Activated T-helper 17 cell treated with anti-CD3 and anti-CD28 coated beads, Interleukin-2, amount 50 U/mL, for 72 hours (primary cell): ENCODE results near the gene TRPM6. TPM values are rescaled to one million over a fixed set of nuclear protein-coding genes. Genes with fewer than 3 reads are reported as not detected.
A peak's percentile ranks its signal among the peaks of the same experiment; 100 is the strongest.
"Not testable (repeated sequence)": the region's sequence is repeated elsewhere in the genome, so short reads cannot be mapped to it uniquely, and the experiment has no call there.

Source experiments
- ATAC-seq: fragments of 150-1000 bp; cut with Tn5 transposase; replicated peaks from 2 replicates; pipeline ENCODE4 v1.10.0; 2021; ENCODE audit warnings: mild to moderate bottlenecking, moderate library complexity
- H3K27ac Mint-ChIP-seq: one replicate; pipeline ENCODE4 v1.8.0; 2022; ENCODE audit warnings: mixed read lengths
- H3K27me3 Mint-ChIP-seq: one replicate; pipeline ENCODE4 v1.8.0; 2022; ENCODE audit warnings: mixed read lengths
- H3K36me3 Mint-ChIP-seq: one replicate; pipeline ENCODE4 v1.8.0; 2022; ENCODE audit warnings: low read depth, mild to moderate bottlenecking, mixed read lengths
- H3K4me1 Mint-ChIP-seq: one replicate; pipeline ENCODE4 v1.8.0; 2022; ENCODE audit warnings: mixed read lengths
- H3K4me3 Mint-ChIP-seq: one replicate; pipeline ENCODE4 v1.8.0; 2022; ENCODE audit warnings: mild to moderate bottlenecking, mixed read lengths
- H3K9me3 Mint-ChIP-seq: one replicate; pipeline ENCODE4 v1.8.0; 2022; ENCODE audit warnings: mixed read lengths
- total RNA-seq, 2 donors: library from RNA; stranded (reverse); gene quantifications; one replicate each; pipeline ENCODE4 v1.2.3, GENCODE V29; 2022

Gene TRPM6, protein sequence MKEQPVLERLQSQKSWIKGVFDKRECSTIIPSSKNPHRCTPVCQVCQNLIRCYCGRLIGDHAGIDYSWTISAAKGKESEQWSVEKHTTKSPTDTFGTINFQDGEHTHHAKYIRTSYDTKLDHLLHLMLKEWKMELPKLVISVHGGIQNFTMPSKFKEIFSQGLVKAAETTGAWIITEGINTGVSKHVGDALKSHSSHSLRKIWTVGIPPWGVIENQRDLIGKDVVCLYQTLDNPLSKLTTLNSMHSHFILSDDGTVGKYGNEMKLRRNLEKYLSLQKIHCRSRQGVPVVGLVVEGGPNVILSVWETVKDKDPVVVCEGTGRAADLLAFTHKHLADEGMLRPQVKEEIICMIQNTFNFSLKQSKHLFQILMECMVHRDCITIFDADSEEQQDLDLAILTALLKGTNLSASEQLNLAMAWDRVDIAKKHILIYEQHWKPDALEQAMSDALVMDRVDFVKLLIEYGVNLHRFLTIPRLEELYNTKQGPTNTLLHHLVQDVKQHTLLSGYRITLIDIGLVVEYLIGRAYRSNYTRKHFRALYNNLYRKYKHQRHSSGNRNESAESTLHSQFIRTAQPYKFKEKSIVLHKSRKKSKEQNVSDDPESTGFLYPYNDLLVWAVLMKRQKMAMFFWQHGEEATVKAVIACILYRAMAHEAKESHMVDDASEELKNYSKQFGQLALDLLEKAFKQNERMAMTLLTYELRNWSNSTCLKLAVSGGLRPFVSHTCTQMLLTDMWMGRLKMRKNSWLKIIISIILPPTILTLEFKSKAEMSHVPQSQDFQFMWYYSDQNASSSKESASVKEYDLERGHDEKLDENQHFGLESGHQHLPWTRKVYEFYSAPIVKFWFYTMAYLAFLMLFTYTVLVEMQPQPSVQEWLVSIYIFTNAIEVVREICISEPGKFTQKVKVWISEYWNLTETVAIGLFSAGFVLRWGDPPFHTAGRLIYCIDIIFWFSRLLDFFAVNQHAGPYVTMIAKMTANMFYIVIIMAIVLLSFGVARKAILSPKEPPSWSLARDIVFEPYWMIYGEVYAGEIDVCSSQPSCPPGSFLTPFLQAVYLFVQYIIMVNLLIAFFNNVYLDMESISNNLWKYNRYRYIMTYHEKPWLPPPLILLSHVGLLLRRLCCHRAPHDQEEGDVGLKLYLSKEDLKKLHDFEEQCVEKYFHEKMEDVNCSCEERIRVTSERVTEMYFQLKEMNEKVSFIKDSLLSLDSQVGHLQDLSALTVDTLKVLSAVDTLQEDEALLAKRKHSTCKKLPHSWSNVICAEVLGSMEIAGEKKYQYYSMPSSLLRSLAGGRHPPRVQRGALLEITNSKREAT (N-terminal part only)
- total RNA-seq, result under 1 TPM; 0.02 to 0.19 TPM

DNA sequence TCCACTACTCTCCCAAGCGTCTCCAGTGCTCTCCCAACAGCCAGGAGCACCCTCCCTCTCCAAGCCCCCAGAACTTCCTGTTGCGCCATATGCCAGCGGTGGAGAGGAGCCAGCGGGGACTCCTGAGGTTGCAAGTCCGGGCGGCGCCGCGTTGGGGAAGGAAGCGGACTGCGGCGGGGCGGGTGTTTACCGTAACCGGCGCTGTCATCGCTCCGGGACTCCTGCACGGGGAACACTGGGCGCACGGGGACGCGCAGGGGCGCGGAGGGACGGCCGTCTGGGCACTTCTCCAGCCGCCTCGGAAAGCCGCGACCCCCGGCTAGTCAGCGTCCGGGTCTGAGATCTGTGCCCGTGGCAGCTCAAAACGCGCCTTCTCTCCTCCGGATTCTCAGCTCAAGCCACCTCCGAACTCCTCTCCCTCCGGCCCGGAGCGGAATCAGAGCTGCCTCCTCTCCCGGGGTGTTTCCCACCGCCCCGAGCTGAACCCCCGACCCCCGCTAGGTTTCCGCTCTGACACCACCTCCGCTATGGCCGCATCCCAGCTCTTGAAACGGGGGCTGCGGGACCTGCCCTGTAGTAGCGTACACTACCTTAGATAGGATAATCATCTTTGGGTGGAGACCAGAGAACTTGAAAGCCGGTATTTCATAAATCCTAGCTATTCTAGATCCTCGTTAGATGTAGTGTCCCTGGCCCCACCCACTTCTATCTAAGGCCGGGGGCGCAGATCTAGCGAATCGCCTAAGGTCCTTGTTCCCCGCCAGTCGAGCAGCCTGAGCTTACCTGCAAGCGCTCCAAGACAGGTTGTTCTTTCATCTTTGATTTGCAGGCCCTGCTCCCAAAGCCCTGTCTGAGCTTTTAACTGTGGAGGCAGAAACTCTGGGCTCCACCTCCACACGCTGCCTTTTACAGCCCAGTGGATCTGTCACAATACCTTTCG is at the start of gene TRPM6:
Gene TRPM6 (minus strand): TSS at position 881 of the 940 bp plus-strand sequence. CDS start 65 bp downstream, at position 816.
- H3K4me1 Mint-ChIP-seq, result no peaks in the 10 kb centered on the region
- ATAC-seq, result peak; percentile 82
- H3K36me3 Mint-ChIP-seq, result no peaks in the 10 kb centered on the region
- H3K27ac Mint-ChIP-seq, result peak within 1 kb of the TSS; percentile 52
- H3K27me3 Mint-ChIP-seq, result peaks cover 38% of the 10 kb centered on the region
- peaks cover 5% of the 10 kb centered on the region for H3K9me3 Mint-ChIP-seq
- H3K4me3 Mint-ChIP-seq, result peak within 1 kb of the TSS; percentile 90

DNA sequence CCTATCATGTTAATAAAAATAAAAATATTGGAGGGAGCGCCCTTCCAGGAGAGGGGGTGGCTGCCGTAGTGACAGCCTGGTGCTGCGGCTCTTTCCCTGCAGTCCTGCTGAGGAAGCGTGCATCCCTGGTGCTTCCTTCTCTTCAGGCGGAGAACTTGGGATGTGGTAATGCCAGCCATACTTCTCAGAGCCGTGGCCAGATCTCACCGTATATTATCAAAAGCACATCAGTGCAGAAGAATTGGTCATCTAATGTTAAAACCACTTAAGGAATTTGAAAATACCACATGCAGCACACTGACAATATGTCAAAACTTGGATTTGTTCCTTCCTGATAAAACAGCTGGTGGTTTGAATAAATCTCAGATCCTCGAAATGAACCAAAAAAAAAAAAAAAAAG is 47.3 kb upstream of the TRPM6 start:
- H3K4me3 Mint-ChIP-seq, result no peak overlapping the region
- no peaks in the 10 kb centered on the region for H3K4me1 Mint-ChIP-seq
- H3K27me3 Mint-ChIP-seq, result no peaks in the 10 kb centered on the region
- H3K27ac Mint-ChIP-seq, result no peak overlapping the region
- no peaks in the 10 kb centered on the region for H3K36me3 Mint-ChIP-seq
- ATAC-seq, result no peak
- H3K9me3 Mint-ChIP-seq, result peaks cover 5% of the 10 kb centered on the region

- Mint-ChIP-seq H3K27me3 (peaks cover under 1% of the 10 kb centered on the region), H3K4me3 (no peak overlapping the region), H3K4me1 (no peaks in the 10 kb centered on the region), H3K36me3 (no peaks in the 10 kb centered on the region), H3K9me3 (no peaks in the 10 kb centered on the region), H3K27ac (no peak overlapping the region)
- ATAC-seq, result no peak
Observed at GRCh38 chr9:74921737-74922136, 34.0 kb upstream of the TRPM6 start.

DNA sequence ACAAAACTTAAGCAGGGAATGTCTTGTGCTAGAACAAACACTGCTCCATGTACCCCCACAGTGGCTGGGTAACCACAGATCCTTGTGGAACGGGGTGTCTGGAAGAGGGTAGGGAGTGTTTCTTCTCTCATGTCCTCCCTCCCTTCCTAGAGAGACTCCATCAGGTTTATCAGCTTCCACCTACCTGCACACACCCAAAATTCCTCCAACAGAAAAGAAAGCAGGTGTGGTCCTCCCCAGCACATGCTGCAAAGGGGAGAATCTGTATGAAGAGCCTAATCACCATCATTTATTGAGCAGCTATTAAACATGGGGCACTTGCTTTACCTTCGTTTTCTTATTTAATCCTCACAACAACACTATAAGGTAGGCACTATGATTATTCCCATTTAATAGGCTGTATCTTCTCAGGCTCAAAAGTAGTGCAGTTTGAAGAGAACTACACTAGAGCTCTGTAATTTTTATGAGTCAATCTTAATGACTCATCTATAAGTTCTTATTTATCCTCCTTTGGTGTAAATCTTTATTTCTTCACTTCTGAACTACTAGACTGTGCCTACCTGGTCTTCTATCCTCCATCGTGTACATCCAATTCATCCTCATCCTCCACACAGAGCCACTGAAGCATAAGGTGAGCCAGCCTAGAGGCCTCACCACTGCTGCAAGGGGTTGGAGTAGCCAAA is 33.4 kb upstream of the TRPM6 start:
- H3K4me1 Mint-ChIP-seq, result no peaks in the 10 kb centered on the region
- H3K27me3 Mint-ChIP-seq, result no peaks in the 10 kb centered on the region
- ATAC-seq, result no peak
- no peak overlapping the region for H3K27ac Mint-ChIP-seq
- H3K4me3 Mint-ChIP-seq, result no peak overlapping the region
- no peaks in the 10 kb centered on the region for H3K36me3 Mint-ChIP-seq
- no peaks in the 10 kb centered on the region for H3K9me3 Mint-ChIP-seq

DNA sequence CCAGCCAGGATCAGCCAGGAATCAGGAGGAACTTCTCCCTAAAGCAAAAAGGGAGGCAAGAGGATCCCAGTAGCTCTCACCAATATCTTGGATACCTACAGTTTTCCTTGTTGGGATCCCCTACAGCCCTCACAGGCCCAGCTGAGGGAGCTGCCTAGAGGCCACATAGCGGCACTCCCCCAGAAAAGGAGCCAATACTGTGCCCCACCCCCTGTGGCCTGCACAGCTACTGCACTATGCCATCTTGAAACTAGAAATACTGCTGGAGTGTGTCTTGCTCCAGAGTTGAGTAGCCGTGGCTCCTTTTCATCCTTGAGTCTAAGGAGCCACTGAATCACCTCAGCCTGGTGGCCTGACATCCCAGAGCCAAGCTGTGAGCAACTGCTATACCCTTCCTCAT is 22.3 kb upstream of the TRPM6 start:
- Mint-ChIP-seq H3K9me3 (peaks cover 10% of the 10 kb centered on the region), H3K36me3 (no peaks in the 10 kb centered on the region), H3K4me3 (no peak overlapping the region), H3K27ac (no peak overlapping the region), H3K27me3 (peaks cover 28% of the 10 kb centered on the region), H3K4me1 (no peaks in the 10 kb centered on the region)
- ATAC-seq, result no peak

GRCh38 chr9:74908665-74909064 is 20.9 kb upstream of the TRPM6 start:
- Mint-ChIP-seq H3K36me3 (no peaks in the 10 kb centered on the region), H3K4me1 (no peaks in the 10 kb centered on the region), H3K27me3 (peaks cover 28% of the 10 kb centered on the region), H3K9me3 (peaks cover 10% of the 10 kb centered on the region), H3K27ac (no peak overlapping the region), H3K4me3 (no peak overlapping the region)
- no peak for ATAC-seq

GRCh38 chr9:74907085-74907484 is 19.4 kb upstream of the TRPM6 start:
- Mint-ChIP-seq H3K27ac (no peak overlapping the region), H3K36me3 (no peaks in the 10 kb centered on the region), H3K27me3 (peaks cover 28% of the 10 kb centered on the region), H3K9me3 (peaks cover 10% of the 10 kb centered on the region), H3K4me1 (no peaks in the 10 kb centered on the region), H3K4me3 (no peak overlapping the region)
- ATAC-seq, result no peak

GRCh38 chr9:74901001-74901400 is 13.3 kb upstream of the TRPM6 start:
- no peaks in the 10 kb centered on the region for H3K36me3 Mint-ChIP-seq
- no peaks in the 10 kb centered on the region for H3K9me3 Mint-ChIP-seq
- H3K4me3 Mint-ChIP-seq, result no peak overlapping the region
- H3K27ac Mint-ChIP-seq, result no peak overlapping the region
- no peaks in the 10 kb centered on the region for H3K4me1 Mint-ChIP-seq
- ATAC-seq, result no peak
- H3K27me3 Mint-ChIP-seq, result peaks cover 6% of the 10 kb centered on the region

GRCh38 chr9:74888449-74888848 is 728 bp upstream of the TRPM6 start:
- not testable (repeated sequence) for H3K9me3 Mint-ChIP-seq, H3K4me1 Mint-ChIP-seq, H3K4me3 Mint-ChIP-seq, ATAC-seq, H3K27ac Mint-ChIP-seq, H3K36me3 Mint-ChIP-seq
- peaks cover 35% of the 10 kb centered on the region for H3K27me3 Mint-ChIP-seq

DNA sequence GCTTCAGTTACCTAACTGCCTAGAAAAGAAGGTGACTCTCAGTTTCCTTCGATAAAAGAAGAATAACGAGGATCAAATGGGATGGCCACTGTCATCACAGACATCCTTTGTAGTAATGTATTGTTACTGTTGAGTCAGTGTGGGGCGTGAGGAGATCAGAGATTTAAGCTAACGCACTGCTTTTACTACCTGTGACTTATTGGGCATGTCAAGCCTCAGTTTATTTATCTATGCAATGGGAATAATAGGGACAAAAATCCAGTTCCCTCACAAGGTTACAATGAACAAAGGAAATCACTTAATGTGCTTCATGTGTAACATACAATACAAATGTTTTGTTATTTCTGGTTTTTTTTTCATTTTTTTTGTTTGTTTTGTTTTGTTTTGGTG is 255 bp upstream of the TRPM6 start:
- H3K4me3 Mint-ChIP-seq, result peak overlapping the region; percentile 90
- peaks cover 38% of the 10 kb centered on the region for H3K27me3 Mint-ChIP-seq
- peaks cover 5% of the 10 kb centered on the region for H3K9me3 Mint-ChIP-seq
- H3K4me1 Mint-ChIP-seq, result no peaks in the 10 kb centered on the region
- no peak overlapping the region for H3K27ac Mint-ChIP-seq
- ATAC-seq, result no peak
- H3K36me3 Mint-ChIP-seq, result no peaks in the 10 kb centered on the region

DNA sequence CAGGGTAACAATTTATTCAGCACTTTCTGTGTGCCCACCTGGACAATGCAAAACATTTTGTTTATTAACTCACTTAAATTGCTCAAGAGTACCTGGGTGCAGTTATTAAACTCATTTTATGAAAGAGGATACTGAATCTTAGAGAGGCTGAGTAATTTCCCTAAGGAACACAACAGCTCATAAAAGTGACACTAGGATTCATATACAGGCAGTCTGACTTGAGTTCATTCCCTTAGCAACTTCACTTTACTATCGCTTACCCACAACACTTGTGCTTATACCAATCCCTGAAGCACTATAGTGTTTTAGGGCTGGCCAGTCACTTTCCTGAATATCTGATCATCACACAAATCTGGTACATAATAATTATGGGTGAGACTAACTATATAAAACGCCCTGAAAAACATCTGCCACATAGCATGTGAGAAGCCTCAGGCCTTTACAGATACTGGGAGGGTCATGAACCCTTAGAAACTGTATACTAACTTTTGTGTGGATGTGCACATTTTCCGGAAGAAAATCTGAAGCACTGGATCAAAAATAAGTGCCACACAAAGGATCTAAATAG is 11.3 kb downstream of the TRPM6 start:
- H3K27me3 Mint-ChIP-seq, result peaks cover 12% of the 10 kb centered on the region
- H3K9me3 Mint-ChIP-seq, result peaks cover 11% of the 10 kb centered on the region
- H3K36me3 Mint-ChIP-seq, result no peaks in the 10 kb centered on the region
- H3K4me1 Mint-ChIP-seq, result no peaks in the 10 kb centered on the region
- H3K4me3 Mint-ChIP-seq, result no peak overlapping the region
- no peak for ATAC-seq
- H3K27ac Mint-ChIP-seq, result no peak overlapping the region

DNA sequence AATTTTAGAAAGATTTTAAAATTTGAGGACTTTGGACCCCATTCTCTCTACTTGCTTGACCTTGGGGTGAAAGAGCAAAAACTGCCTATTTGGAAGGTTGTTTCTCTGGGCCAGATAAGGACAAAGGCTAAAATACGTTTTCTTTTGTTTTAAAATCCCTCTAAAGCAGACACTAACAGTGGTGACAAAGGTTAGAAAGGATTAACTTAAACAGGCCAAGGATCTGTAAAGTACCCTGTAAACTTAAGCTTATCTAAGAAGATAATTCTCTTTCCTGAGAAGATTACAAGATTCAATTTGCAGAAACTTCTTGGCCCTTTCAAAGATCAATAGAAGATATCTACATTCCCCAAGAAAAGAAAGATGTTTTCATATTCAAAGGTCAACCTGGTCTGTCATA is 12.1 kb downstream of the TRPM6 start:
- Mint-ChIP-seq H3K4me3 (no peak overlapping the region), H3K27me3 (peaks cover 11% of the 10 kb centered on the region), H3K36me3 (no peaks in the 10 kb centered on the region), H3K9me3 (peaks cover 10% of the 10 kb centered on the region), H3K4me1 (no peaks in the 10 kb centered on the region), H3K27ac (no peak overlapping the region)
- no peak for ATAC-seq

GRCh38 chr9:74874220-74874619 is 13.5 kb downstream of the TRPM6 start:
- peaks cover 5% of the 10 kb centered on the region for H3K27me3 Mint-ChIP-seq
- no peaks in the 10 kb centered on the region for H3K4me1 Mint-ChIP-seq
- no peaks in the 10 kb centered on the region for H3K36me3 Mint-ChIP-seq
- peaks cover 7% of the 10 kb centered on the region for H3K9me3 Mint-ChIP-seq
- no peak for ATAC-seq
- no peak overlapping the region for H3K27ac Mint-ChIP-seq
- H3K4me3 Mint-ChIP-seq, result no peak overlapping the region
